ENCODE results near the gene MAP2K1.

MAP2K1 gene

GRCh38 chr15:66472176-66472999 is 85.7 kb downstream of the MAP2K1 start:
- DNase-seq (ENCODE audit: extremely low spot score), result peak; percentile 81
- TF ChIP-seq CTCF (IDR thresholded peaks at IDR 0.05; ENCODE audit: control extremely low read depth, extremely low read depth, low read depth, missing control alignments), result no peak
- ChIA-PET CTCF (interaction anchor here (0.7 to 9.9 kb wide), 8 partner anchors 19 to 555 kb away, joined by 3 to 63 read pairs (median 5); partner anchors contain the start of genes MAP2K1 and SNAPC5), POLR2A (interaction anchor here (0.5 to 1.8 kb wide), 7 partner anchors 10 to 1893 kb away, joined by 3 to 8 read pairs (median 5); partner anchors contain the start of gene SNAPC5)

- ChIA-PET CTCF (interaction anchor here (1.1 to 9.9 kb wide), 6 partner anchors 8 to 88 kb away, joined by 3 to 63 read pairs (median 3); partner anchors contain the start of genes RPL4, SNAPC5 and ZWILCH), POLR2A (no interaction called here)
- DNase-seq (ENCODE audit: extremely low spot score), result no peak
- TF ChIP-seq CTCF (IDR thresholded peaks at IDR 0.05; ENCODE audit: control extremely low read depth, extremely low read depth, low read depth, missing control alignments), result no peak
These were observed 87.4 kb downstream of the MAP2K1 start for GRCh38 chr15:66474135-66474534.

GRCh38 chr15:66474963-66475362 is 88.3 kb downstream of the MAP2K1 start:
- no peak for DNase-seq (ENCODE audit: extremely low spot score)
- POLR2A ChIA-PET, result interaction anchor here (0.8 kb wide), 1 partner anchor 71 kb away, joined by 4 read pairs; no protein-coding TSS in a partner anchor
- CTCF ChIA-PET, result interaction anchor here (1.0 to 9.9 kb wide), 7 partner anchors 9 to 32 kb away, joined by 3 to 63 read pairs (median 3); partner anchors contain the start of genes RPL4, SNAPC5 and ZWILCH
- no peak for TF ChIP-seq CTCF (IDR thresholded peaks at IDR 0.05; ENCODE audit: control extremely low read depth, extremely low read depth, low read depth, missing control alignments)

GRCh38 chr15:66476535-66476934 is 89.8 kb downstream of the MAP2K1 start:
- DNase-seq (ENCODE audit: extremely low spot score), result peak; percentile 41
- POLR2A ChIA-PET, result interaction anchor here (0.5 to 0.8 kb wide), 2 partner anchors 73 to 1291 kb away, joined by 3 read pairs; partner anchors contain the start of gene CLPX
- TF ChIP-seq CTCF (IDR thresholded peaks at IDR 0.05; ENCODE audit: control extremely low read depth, extremely low read depth, low read depth, missing control alignments), result no peak
- CTCF ChIA-PET, result interaction anchor here (9.9 kb wide), 1 partner anchor 21 kb away, joined by 63 read pairs; the partner anchor contains the start of gene SNAPC5

- TF ChIP-seq CTCF (IDR thresholded peaks at IDR 0.05; ENCODE audit: control extremely low read depth, extremely low read depth, low read depth, missing control alignments), result no peak
- CTCF ChIA-PET, result interaction anchor here (9.9 kb wide), 1 partner anchor 21 kb away, joined by 63 read pairs; the partner anchor contains the start of gene SNAPC5
- DNase-seq (ENCODE audit: extremely low spot score), result no peak
- POLR2A ChIA-PET, result interaction anchor here (0.5 to 0.8 kb wide), 2 partner anchors 74 to 1292 kb away, joined by 3 read pairs; partner anchors contain the start of gene CLPX
These were observed 90.3 kb downstream of the MAP2K1 start for GRCh38 chr15:66477011-66477410.

GRCh38 chr15:66480267-66480666 is 93.6 kb downstream of the MAP2K1 start:
- no peak for TF ChIP-seq CTCF (IDR thresholded peaks at IDR 0.05; ENCODE audit: control extremely low read depth, extremely low read depth, low read depth, missing control alignments)
- ChIA-PET CTCF (no interaction called here), POLR2A (no interaction called here)
- DNase-seq (ENCODE audit: extremely low spot score), result no peak
